Measurements from ENCODE around the gene MPC1. TPM values are rescaled to one million over a fixed set of nuclear protein-coding genes. Genes with fewer than 3 reads are reported as not detected.

The MPC1 gene
- total RNA-seq, 1 donor: 22.0 TPM

DNA sequence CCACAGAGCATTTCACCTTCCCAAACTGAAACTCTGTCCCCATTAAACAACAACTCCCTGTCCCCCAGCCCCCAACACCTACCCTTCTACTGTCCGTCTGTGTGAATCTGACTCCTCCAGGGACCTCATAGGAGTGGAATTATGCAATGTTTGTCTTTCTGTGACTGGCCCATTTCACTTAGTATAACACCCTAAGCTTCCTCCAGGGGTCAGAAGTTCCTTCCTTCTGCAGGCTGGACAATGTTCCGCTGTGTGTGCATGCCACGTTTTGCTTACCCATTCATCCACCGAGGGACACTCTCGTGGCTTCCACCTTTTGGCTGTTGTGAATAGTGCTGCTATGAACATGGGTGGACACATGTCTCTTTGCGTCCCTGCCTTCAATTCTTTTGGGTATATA lies 37.6 kb upstream of the MPC1 start:
- peak; percentile 59 for DNase-seq (ENCODE audit: low read depth)
- TF ChIP-seq, protein P1, sequence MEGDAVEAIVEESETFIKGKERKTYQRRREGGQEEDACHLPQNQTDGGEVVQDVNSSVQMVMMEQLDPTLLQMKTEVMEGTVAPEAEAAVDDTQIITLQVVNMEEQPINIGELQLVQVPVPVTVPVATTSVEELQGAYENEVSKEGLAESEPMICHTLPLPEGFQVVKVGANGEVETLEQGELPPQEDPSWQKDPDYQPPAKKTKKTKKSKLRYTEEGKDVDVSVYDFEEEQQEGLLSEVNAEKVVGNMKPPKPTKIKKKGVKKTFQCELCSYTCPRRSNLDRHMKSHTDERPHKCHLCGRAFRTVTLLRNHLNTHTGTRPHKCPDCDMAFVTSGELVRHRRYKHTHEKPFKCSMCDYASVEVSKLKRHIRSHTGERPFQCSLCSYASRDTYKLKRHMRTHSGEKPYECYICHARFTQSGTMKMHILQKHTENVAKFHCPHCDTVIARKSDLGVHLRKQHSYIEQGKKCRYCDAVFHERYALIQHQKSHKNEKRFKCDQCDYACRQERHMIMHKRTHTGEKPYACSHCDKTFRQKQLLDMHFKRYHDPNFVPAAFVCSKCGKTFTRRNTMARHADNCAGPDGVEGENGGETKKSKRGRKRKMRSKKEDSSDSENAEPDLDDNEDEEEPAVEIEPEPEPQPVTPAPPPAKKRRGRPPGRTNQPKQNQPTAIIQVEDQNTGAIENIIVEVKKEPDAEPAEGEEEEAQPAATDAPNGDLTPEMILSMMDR (IDR thresholded peaks at IDR 0.05; ENCODE audit: insufficient read depth, low read depth, low read length): peak; percentile 42
- no peak overlapping the region for H3K4me3 ChIP-seq (ENCODE audit: low read depth, low read length)

DNA sequence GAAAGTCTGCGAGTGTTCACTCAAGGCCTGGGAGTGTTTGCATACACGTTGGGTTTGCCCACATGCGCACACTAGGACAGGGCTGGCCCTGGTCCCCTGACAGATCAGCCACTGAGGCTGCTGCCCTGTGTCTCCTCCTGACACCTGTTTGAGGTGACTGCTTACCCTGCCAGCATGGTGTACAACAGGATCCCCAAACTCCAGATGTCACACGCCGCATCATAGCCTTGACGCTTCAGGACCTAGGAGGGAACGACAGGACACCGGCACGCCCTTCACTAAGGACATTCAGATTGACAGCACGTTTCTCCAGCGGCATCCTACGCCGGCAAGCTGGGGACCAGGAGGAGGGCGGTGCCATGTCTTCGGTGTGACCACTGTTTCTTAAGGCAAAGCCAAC lies 37.0 kb upstream of the MPC1 start:
- no peak overlapping the region for H3K4me3 ChIP-seq (ENCODE audit: low read depth, low read length)
- DNase-seq (ENCODE audit: low read depth): no peak
- TF ChIP-seq, protein P1 (IDR thresholded peaks at IDR 0.05; ENCODE audit: insufficient read depth, low read depth, low read length): no peak

DNA sequence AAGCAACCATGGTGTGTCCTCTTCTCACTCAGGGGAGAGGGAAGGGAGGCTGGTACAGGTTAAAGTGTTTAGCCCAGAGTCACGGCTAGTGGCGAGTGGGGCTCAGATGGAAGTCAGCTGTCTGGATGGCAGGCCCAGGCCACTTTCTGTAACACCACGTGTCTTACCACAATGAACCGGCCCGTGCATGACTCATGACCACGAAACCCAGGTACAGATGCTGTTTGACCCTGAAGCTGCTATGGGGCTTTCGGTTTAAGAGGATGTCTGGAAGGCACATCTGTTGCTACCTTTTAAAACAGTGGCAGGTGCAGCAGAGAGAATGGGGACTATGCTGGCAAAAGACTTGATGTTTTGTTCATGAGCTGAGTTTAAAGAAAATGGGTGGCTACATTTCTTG lies 36.5 kb upstream of the MPC1 start:
- TF ChIP-seq, protein P1 (IDR thresholded peaks at IDR 0.05; ENCODE audit: insufficient read depth, low read depth, low read length): no peak
- DNase-seq (ENCODE audit: low read depth): peak; percentile 49

DNA sequence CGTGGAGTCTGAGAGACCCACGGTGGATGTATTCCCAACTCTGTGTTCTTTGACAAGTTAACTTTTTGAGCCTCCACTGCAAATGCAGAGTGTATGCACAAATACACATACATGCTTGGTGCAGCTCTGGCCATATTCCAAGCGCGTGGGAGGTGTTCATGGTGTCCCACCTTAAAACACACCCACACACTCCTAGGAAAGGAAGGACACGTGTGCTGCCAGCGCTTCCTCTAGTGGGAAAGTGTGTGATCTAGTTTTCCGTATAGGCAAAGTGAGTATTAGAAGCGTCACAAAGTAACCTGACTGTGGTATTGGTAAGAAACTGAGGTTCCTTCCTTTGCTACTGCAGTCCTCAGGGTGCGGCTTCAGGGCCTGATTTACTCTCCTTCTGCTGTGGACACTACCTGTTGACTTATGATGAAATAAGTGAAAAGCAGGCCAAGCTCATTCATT lies 36.0 kb upstream of the MPC1 start:
- TF ChIP-seq, protein P1 (IDR thresholded peaks at IDR 0.05; ENCODE audit: insufficient read depth, low read depth, low read length): no peak
- no peak for DNase-seq (ENCODE audit: low read depth)
- H3K4me3 ChIP-seq (ENCODE audit: low read depth, low read length): no peak overlapping the region

More for the DNA sequence above, 36.5 kb upstream of the MPC1 start:
- H3K4me3 ChIP-seq (ENCODE audit: low read depth, low read length): no peak overlapping the region

DNA sequence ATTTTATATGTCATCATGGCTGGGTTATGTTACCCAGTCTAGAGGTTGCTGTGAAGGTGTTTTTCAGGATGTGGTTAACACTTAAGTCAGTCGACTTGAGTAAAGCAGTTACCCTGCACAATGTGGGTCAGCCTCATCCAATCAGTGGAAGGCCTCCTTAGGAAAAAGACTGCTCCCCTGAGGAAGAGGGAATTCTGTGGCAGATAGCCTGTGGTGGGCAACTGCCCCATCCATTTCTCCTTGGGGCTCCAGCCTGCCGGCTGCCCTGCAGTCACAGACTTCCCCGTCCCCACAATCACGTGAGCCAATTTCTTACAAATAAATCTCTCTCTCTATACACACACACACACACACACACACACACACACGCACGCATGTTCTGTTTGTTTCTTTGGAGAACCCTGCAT lies 34.5 kb upstream of the MPC1 start:
- TF ChIP-seq, protein P1 (IDR thresholded peaks at IDR 0.05; ENCODE audit: insufficient read depth, low read depth, low read length): no peak
- no peak overlapping the region for H3K4me3 ChIP-seq (ENCODE audit: low read depth, low read length)

DNA sequence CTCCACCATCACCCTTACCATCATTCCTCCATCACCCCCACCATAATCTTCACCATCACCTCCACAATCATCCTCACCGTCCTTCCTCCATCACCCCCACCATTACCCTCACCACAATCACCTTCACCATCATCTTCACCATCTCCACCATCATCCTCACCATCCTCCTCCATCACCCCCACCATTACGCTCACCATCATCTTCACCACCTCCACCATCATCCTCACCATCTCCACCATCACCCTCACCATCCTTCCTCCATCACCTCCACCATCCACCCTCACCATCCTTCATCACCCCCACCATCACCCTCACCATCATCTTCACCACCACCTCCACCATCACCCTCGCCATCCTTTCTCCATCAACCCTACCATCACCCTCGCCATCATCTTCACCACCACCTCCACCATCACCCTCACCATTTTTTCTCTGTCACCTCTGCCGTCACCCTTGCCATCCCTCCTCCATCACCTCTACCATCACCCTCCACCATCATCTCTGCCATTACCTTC lies 33.1 kb upstream of the MPC1 start:
- DNase-seq (ENCODE audit: low read depth): no peak
- no peak overlapping the region for H3K4me3 ChIP-seq (ENCODE audit: low read depth, low read length)
- TF ChIP-seq, protein P1 (IDR thresholded peaks at IDR 0.05; ENCODE audit: insufficient read depth, low read depth, low read length): no peak

More for the DNA sequence above, 34.5 kb upstream of the MPC1 start:
- no peak for DNase-seq (ENCODE audit: low read depth)

DNA sequence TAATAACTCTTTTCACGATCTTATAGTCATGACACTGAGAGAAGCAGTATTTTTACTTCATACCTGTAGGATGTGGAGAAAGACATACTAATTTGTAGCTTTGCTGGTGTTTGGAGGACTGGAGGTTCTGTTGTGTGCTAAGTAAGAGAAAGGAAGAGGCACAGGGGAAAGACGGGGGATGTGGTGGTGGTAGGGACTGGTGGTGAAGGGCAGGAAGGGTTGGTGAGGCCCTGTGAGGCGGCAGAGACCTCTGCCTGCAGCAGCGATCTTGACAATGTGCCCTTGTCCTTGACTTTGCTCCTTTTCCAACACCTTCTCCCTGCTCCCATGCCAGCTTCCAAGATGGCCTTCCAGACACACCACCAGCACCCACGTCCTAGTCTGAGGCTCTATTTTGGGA lies 32.6 kb upstream of the MPC1 start:
- H3K4me3 ChIP-seq (ENCODE audit: low read depth, low read length): no peak overlapping the region
- no peak for DNase-seq (ENCODE audit: low read depth)
- TF ChIP-seq, protein P1 (IDR thresholded peaks at IDR 0.05; ENCODE audit: insufficient read depth, low read depth, low read length): no peak

All from fibroblast of villous mesenchyme (primary cell).